GM12878 (cell line): ENCODE results near the gene PRLH. TPM values are rescaled to one million over a fixed set of nuclear protein-coding genes. Genes with fewer than 3 reads are reported as not detected.
"Not testable (repeated sequence)": the region's sequence is repeated elsewhere in the genome, so short reads cannot be mapped to it uniquely, and the experiment has no call there.

Experiments used
- ATAC-seq: fragments of 200-7000 bp; cut with Tn5 transposase; 3 replicates; pipeline ENCODE4 v1.9.1; 2020; ENCODE audit warnings: mild to moderate bottlenecking, moderate library complexity
- BruUV-seq: library from RNA; stranded (reverse); fragments of 400-500 nt; replicated peaks from 2 replicates; lab custom pipeline; 2021; lab: Mats Ljungman, UMichigan
- CTCF ChIA-PET: fragments of 300-600 bp; sonication (Branson Sonifier 250); formaldehyde crosslinking; extraction: SDS; loops from one replicate; lab custom pipeline; 2021; ENCODE audit warnings: inconsistent platforms; lab: Yijun Ruan, JAX
- POLR2A ChIA-PET: fragments of 350-600 bp; formaldehyde crosslinking; extraction: SDS; loops from one replicate; lab custom pipeline; 2021; ENCODE audit warnings: inconsistent platforms; lab: Charles Lee
- RAD21 ChIA-PET: fragments of 300-600 bp; sonication (Branson Sonifier 250); formaldehyde crosslinking; loops from one replicate; lab custom pipeline; 2023; ENCODE audit warnings: antibody characterized with exemption; ENCODE audit not compliant: unreplicated experiment; lab: Charles Lee
- SMC1A ChIA-PET: fragments of 300-600 bp; sonication (Branson Sonifier 250); formaldehyde crosslinking; loops from one replicate; lab custom pipeline; 2023; ENCODE audit not compliant: unreplicated experiment, uncharacterized antibody; lab: Charles Lee
- DNase-seq: peaks from one replicate; pipeline ENCODE4 v3.0.0-alpha.2; 2011; ENCODE audit warnings: low read depth, low spot score
- FAIRE-seq: peaks from 3 replicates; lab custom pipeline; 2011; peaks lifted over from hg19 to GRCh38; lab: Jason Lieb, UNC
- H2AFZ ChIP-seq: 2 replicates; pipeline ENCODE4 v1.6.0; 2011; ENCODE audit warnings: low read depth, low read length, control low read depth; ENCODE audit not compliant: control insufficient read depth
- H3K27ac ChIP-seq: 2 replicates; pipeline ENCODE4 v1.5.1; 2011; ENCODE audit warnings: control low read depth; ENCODE audit not compliant: control insufficient read depth, insufficient read depth
- H3K27me3 ChIP-seq, 2 experiments: replicated peaks in 1 of 2; 2 replicates each; pipeline versions ENCODE4 v1.6.0 to v1.6.1; 2011; ENCODE audit warnings: low read length in 1 of 2; ENCODE audit not compliant: control insufficient read depth in 2 of 2, insufficient read depth in 2 of 2
- H3K36me3 ChIP-seq, 2 experiments: 2 replicates each; pipeline ENCODE4 v1.5.1; 2011; ENCODE audit warnings: low read length in 1 of 2; ENCODE audit not compliant: control insufficient read depth in 2 of 2, insufficient read depth in 2 of 2
- H3K4me1 ChIP-seq: 2 replicates; pipeline ENCODE4 v1.6.1; 2011; ENCODE audit warnings: mild to moderate bottlenecking, low read length, moderate library complexity, mixed read lengths; ENCODE audit not compliant: control insufficient read depth, insufficient read depth
- H3K4me2 ChIP-seq: 2 replicates; pipeline ENCODE4 v1.6.0; 2011; ENCODE audit warnings: control low read depth; ENCODE audit not compliant: control insufficient read depth, insufficient read depth
- H3K4me3 ChIP-seq: fragments of 200-600 bp; sonication (generic); 2 replicates; pipeline ENCODE4 v1.5.1; 2016
- H3K79me2 ChIP-seq: 2 replicates; pipeline ENCODE4 v1.6.0; 2011; ENCODE audit warnings: low read length; ENCODE audit not compliant: control insufficient read depth, insufficient read depth
- H3K9ac ChIP-seq: 2 replicates; pipeline ENCODE4 v1.8.0; 2011; ENCODE audit warnings: low read length, control low read depth, mixed read lengths; ENCODE audit not compliant: control insufficient read depth, insufficient read depth
- H3K9me3 ChIP-seq: replicated peaks from 3 replicates; pipeline ENCODE4 v1.5.1; 2011; ENCODE audit warnings: mild to moderate bottlenecking, low read length; ENCODE audit not compliant: control insufficient read depth, insufficient read depth
- H4K20me1 ChIP-seq: 2 replicates; pipeline ENCODE4 v1.6.0; 2011; ENCODE audit not compliant: control insufficient read depth, insufficient read depth
- RB1 ChIP-seq: fragments of 450-650 bp; formaldehyde crosslinking; IDR thresholded peaks from 2 replicates; pipeline ENCODE4 v1.6.1; 2017; ENCODE audit warnings: mild to moderate bottlenecking, borderline replicate concordance
- WGBS: methylation state at CpG from one replicate; pipeline ENCODE4 v1.1.6; 2016; ENCODE audit warnings: low lambda C conversion rate; ENCODE audit not compliant: insufficient replicate concordance, insufficient coverage; ENCODE audit errors: missing lambda C conversion rate; 5-methylcytosine and 5-hydroxymethylcytosine counted together
- in situ Hi-C: fragments of 300-500 bp; cut with MboI; formaldehyde crosslinking; loops from 9 replicates; pipeline ENCODE4 v1.14.3; 2018; ENCODE audit warnings: mixed read lengths
- intact Hi-C: fragments of 100-400 bp; cut with micrococcal nuclease; formaldehyde crosslinking; loops from one replicate; pipeline ENCODE4 v1.14.2; 2022; ENCODE audit not compliant: unreplicated experiment
- polyA plus RNA-seq, 11 experiments: library from polyadenylated mRNA; depleted of rRNA in 4 of 11; unstranded in 6 of 11; stranded (reverse) in 5 of 11; fragments of >200 nt; fragmentation: Nextera tagmentation in 4 of 11; fragmentation: Illumina TruSeq in 1 of 11; extraction: Ambion mirVana in 4 of 11; extraction: Trizol in 1 of 11; gene quantifications; 1 replicate in 1 of 11; 2 replicates in 10 of 11; pipeline versions ENCODE4 v1.2.1 to v1.2.3, GENCODE V29; 2011 to 2016; ENCODE audit warnings: inconsistent platforms in 2 of 11, missing spikeins in 2 of 11, low read depth in 1 of 11
- total RNA-seq, 4 experiments: library from RNA; depleted of rRNA in 3 of 4; stranded (reverse); fragments of >200 nt in 3 of 4; fragmentation: Illumina TruSeq in 1 of 4; extraction: Trizol in 1 of 4; gene quantifications; 2 replicates each; pipeline versions ENCODE4 v1.2.1 to v1.2.3, GENCODE V29; 2013 to 2021

Gene PRLH
- total and polyA plus RNA-seq, 10 of the 15 experiments (the other 5 are each of a cell fraction or from before 2014, with no cell fraction given) = not detected

DNA sequence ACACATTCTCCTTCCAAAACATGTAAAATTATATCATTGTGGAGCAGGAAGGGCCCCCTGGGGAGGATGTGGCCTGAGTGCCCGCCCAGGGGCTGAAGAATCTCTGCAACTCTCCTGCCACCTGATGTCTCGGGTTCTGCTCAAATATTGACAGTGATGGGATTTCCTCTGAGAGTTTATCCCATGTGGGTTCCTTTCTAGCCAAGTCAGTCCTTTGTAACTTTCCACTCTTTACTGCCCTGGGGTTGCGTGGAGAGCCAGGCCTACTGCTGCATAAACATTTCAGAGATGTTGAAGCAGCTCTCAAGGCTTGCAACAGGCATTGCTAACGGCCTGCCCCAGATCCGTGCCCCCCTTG, 28.1 kb downstream of the PRLH start:
- in situ Hi-C loops = no loop called here
- FAIRE-seq = no peak
- 48% methylated on average over 5 of the region's 5 CpGs for WGBS

DNA sequence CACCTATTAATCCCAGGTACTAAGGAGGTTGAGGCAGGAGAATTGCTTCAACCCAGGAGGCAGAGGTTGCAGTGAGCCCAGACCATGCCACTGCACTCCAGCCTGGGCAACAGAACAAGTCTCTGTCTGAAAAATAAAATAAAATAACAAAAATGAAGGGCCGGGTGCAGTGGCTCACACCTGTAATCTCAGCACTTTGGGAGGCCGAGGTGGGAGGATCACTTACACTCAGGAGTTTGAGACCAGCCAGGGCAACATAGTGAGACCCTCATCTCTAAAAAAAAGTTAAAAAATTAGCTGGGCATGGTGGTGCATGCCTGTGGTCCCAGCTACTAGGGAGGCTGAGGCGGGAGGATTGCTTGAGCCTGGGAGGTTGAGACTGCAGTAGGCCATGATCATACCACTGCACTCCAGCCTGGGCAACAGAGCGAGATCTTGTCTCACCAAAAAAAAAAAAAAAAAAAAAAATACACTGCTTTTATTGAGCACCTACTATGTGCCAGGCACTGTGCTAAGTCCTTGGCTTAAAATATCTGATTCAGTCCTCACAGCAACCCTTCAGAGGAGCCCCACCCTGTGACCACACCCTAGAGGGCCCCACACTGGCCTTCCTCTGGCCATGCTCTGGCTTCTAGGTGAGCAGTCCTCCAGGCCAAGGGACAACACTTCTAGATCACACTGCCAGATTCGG, 29.6 kb downstream of the PRLH start:
- ATAC-seq, H2AFZ ChIP-seq, H3K79me2 ChIP-seq, H3K27me3 ChIP-seq, H3K9me3 ChIP-seq, H4K20me1 ChIP-seq, intact Hi-C loops, FAIRE-seq, H3K36me3 ChIP-seq, H3K4me2 ChIP-seq, BruUV-seq, H3K9ac ChIP-seq, CTCF ChIA-PET, H3K4me3 ChIP-seq, H3K27ac ChIP-seq, in situ Hi-C loops, RAD21 ChIA-PET, H3K4me1 ChIP-seq, DNase-seq: not testable (repeated sequence)
- SMC1A ChIA-PET = interaction anchor here (1.3 kb wide), 1 partner anchor 9 kb away, joined by 3 read pairs; no protein-coding TSS in a partner anchor
- POLR2A ChIA-PET = interaction anchor here (0.7 kb wide), 1 partner anchor 147 kb away, joined by 3 read pairs; no protein-coding TSS in a partner anchor
- WGBS = 52% methylated on average over 4 of the region's 5 CpGs

More for the DNA sequence above, 28.1 kb downstream of the PRLH start:
- ChIA-PET CTCF (no interaction called here), RAD21 (no interaction called here), SMC1A (interaction anchor here (1.4 kb wide), 1 partner anchor 13 kb away, joined by 3 read pairs; no protein-coding TSS in a partner anchor), POLR2A (no interaction called here)
- no peak for TF ChIP-seq RB1
- intact Hi-C loops = no loop called here
- no peaks in the 10 kb centered on the region for H3K4me1 ChIP-seq
- H3K79me2 ChIP-seq = no peaks in the 10 kb centered on the region
- H3K4me2 ChIP-seq = no peak overlapping the region
- no peak for ATAC-seq
- H3K27me3 ChIP-seq = no peaks in the 10 kb centered on the region; a peak in 2 of 4 replicates
- no peak overlapping the region for H3K27ac ChIP-seq
- no peaks in the 10 kb centered on the region for H4K20me1 ChIP-seq
- no peak for DNase-seq
- H3K4me3 ChIP-seq = no peak overlapping the region
- H3K9ac ChIP-seq = no peak overlapping the region
- no peaks in the 10 kb centered on the region for H3K36me3 ChIP-seq
- H2AFZ ChIP-seq = no peak overlapping the region
- no peaks in the 10 kb centered on the region for H3K9me3 ChIP-seq
- BruUV-seq = no TSS peak
